Body of pancreas (tissue), 4 donors: ENCODE results near the gene ALPL.

Experiments used
- POLR2A ChIP-seq, 3 donors: fragments of 450-650 bp; IDR thresholded peaks; one replicate each; pipeline ENCODE4 v1.6.1; 2016; ENCODE audit warnings: antibody characterized with exemption in 3 of 3, mild to moderate bottlenecking in 2 of 3
- TF ChIP-seq, protein P1 (sequence below), 7 experiments: fragments of 450-650 bp in 4 of 7; fragments of 200-600 bp in 3 of 7; sonication (generic) in 3 of 7; IDR thresholded peaks; one replicate each; pipeline ENCODE4 v1.5.1; 2016 to 2019; ENCODE audit warnings: antibody characterized with exemption in 7 of 7

DNA sequence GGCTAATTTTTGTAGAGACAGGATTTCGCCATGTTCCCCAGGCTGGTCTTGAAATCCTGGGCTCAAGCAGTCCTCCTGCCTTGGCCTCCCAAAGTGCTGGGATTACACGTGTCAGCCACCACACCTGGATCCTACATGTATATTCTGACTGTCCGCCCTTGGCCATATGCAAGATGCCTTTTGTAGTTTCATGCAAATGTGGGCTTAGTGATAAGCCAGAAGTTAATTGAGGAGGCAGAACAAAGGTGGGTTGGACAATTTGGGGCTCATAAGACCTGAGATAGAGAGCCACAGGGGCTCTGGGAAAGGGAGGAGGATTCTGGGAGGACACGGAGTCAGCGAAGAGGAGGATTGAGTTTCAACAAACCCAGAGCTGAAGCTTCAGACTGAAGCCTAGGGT lies 24.9 kb downstream of the ALPL start:
- TF ChIP-seq, protein P1, sequence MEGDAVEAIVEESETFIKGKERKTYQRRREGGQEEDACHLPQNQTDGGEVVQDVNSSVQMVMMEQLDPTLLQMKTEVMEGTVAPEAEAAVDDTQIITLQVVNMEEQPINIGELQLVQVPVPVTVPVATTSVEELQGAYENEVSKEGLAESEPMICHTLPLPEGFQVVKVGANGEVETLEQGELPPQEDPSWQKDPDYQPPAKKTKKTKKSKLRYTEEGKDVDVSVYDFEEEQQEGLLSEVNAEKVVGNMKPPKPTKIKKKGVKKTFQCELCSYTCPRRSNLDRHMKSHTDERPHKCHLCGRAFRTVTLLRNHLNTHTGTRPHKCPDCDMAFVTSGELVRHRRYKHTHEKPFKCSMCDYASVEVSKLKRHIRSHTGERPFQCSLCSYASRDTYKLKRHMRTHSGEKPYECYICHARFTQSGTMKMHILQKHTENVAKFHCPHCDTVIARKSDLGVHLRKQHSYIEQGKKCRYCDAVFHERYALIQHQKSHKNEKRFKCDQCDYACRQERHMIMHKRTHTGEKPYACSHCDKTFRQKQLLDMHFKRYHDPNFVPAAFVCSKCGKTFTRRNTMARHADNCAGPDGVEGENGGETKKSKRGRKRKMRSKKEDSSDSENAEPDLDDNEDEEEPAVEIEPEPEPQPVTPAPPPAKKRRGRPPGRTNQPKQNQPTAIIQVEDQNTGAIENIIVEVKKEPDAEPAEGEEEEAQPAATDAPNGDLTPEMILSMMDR (IDR thresholded peaks at IDR 0.05) = no peak
- TF ChIP-seq POLR2A (IDR thresholded peaks at IDR 0.05) = no peak
